Stimulated activated CD4-positive, alpha-beta T cell treated with anti-CD3 and anti-CD28 coated beads, Interleukin-15, amount 100 ng/mL, for 48 hours (primary cell): ENCODE measurements around the gene LRRC32.
"Not testable (repeated sequence)": the region's sequence is repeated elsewhere in the genome, so short reads cannot be mapped to it uniquely, and the experiment has no call there.

ENCODE experiments used
- DNase-seq, 2 donors: peaks; one replicate each; pipeline ENCODE4 v3.0.0-alpha.2; 2020; ENCODE audit warnings: low read depth in 2 of 2

LRRC32 gene

DNA sequence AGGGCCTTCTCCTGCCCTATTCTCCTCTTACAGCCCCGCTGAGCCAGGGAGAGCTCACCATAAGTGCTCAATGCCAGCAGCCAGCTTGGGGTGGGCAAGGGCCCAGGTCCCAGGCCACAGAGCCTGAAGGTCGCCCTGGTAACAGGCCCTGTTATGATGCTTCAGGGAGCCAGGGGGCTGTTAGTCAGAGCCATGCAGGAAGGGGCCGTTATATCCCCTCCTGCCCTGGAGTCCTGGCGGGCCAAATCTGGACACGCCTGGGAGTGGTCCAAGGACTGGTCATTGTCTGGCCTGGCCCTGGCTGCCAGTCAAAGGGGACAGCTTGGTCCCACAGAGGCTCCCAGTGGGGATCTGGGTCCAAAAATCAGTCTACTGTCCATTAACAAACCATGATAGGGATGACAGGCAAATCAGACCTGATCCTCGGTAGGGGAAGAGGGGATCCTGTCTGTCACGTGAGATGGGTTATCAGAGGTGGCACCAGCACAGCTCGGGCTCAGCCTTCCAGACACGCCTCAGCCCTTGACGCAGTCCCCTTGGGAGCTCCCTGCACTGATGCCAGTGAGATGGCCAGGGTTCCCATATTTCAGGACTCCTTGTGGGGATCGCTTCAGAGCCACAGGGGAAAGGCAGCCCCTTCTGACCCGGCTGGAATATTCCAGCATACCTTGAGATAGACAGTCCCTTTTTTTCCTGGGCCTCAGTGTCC lies 55.9 kb downstream of the LRRC32 start:
- no peak for DNase-seq

- no peak for DNase-seq
Measured at GRCh38 chr11:76613901-76614300, 56.6 kb downstream of the LRRC32 start.

GRCh38 chr11:76612226-76612625 lies 58.3 kb downstream of the LRRC32 start:
- DNase-seq: no peak

DNA sequence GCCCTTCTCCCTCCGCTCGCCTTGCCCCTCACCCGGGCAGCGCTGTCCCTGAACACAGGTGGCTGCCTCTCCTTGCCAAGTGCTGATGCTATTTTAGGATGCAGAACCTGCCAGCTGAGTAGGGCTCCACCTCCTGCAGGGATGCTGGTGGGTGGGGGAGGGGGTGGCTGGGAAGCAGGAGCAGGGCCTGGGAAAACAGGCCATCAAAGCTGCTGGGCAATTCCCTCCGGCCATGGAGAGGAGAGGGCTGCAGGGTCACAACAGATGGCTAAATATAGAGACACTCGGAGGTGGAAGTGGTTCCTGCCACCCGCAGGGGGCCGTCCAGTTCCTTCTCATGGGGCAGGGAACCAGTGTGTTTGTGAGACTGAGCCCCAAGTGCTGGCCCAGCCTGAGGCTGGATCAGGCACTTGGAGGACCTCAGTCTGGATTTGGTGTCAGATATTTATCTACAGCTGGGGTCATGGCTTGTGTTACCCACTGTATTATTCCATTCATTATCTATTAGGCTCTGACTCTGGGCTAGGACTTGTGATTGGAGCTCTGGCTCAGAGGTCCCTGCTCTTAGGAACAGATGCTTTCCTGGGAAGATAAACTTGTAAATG lies 59.6 kb downstream of the LRRC32 start:
- DNase-seq: no peak

GRCh38 chr11:76610371-76610770 lies 60.2 kb downstream of the LRRC32 start:
- DNase-seq: no peak

- no peak for DNase-seq
Measured at GRCh38 chr11:76609736-76610370, 60.7 kb downstream of the LRRC32 start.

- DNase-seq: not testable (repeated sequence)
Measured at GRCh38 chr11:76608879-76609460, 61.6 kb downstream of the LRRC32 start.

GRCh38 chr11:76608228-76608627 lies 62.3 kb downstream of the LRRC32 start:
- not testable (repeated sequence) for DNase-seq
